GM03348 (cell line): ENCODE results near the gene TRAPPC8.
"Not testable (repeated sequence)": the region's sequence is repeated elsewhere in the genome, so short reads cannot be mapped to it uniquely, and the experiment has no call there.

Experiments
- DNase-seq: peaks from one replicate; pipeline ENCODE4 v3.0.0; 2012; ENCODE audit warnings: low spot score

TRAPPC8 gene

GRCh38 chr18:31943878-31944816 is 1.2 kb upstream of the TRAPPC8 start:
- no peak for DNase-seq

GRCh38 chr18:31942291-31942998 is 483 bp downstream of the TRAPPC8 start:
- peak; percentile 71 for DNase-seq

- no peak for DNase-seq
These were observed 1.7 kb downstream of the TRAPPC8 start for GRCh38 chr18:31941010-31941809.

- DNase-seq, result not testable (repeated sequence)
These were observed 8.2 kb downstream of the TRAPPC8 start for GRCh38 chr18:31934773-31935172.

GRCh38 chr18:31931886-31932240 is 11.1 kb downstream of the TRAPPC8 start:
- DNase-seq, result no peak

GRCh38 chr18:31931163-31931885 is 11.6 kb downstream of the TRAPPC8 start:
- no peak for DNase-seq

- no peak for DNase-seq
These were observed 13.7 kb downstream of the TRAPPC8 start for GRCh38 chr18:31929273-31929672.

- DNase-seq, result not testable (repeated sequence)
These were observed 15.9 kb downstream of the TRAPPC8 start for GRCh38 chr18:31926988-31927387.

GRCh38 chr18:31920277-31920676 is 22.7 kb downstream of the TRAPPC8 start:
- DNase-seq, result no peak

GRCh38 chr18:31919366-31919765 is 23.6 kb downstream of the TRAPPC8 start:
- not testable (repeated sequence) for DNase-seq

GRCh38 chr18:31918733-31919132 is 24.2 kb downstream of the TRAPPC8 start:
- DNase-seq, result no peak

- DNase-seq, result no peak
These were observed 41.9 kb downstream of the TRAPPC8 start for GRCh38 chr18:31901063-31901462.

- not testable (repeated sequence) for DNase-seq
These were observed 43.2 kb downstream of the TRAPPC8 start for GRCh38 chr18:31899771-31900170.

GRCh38 chr18:31892936-31893335 is 50.0 kb downstream of the TRAPPC8 start:
- no peak for DNase-seq

GRCh38 chr18:31891566-31891965 is 51.4 kb downstream of the TRAPPC8 start:
- no peak for DNase-seq

- DNase-seq, result no peak
These were observed 58.9 kb downstream of the TRAPPC8 start for GRCh38 chr18:31884020-31884419.

GRCh38 chr18:31880186-31880898 is 62.6 kb downstream of the TRAPPC8 start:
- no peak for DNase-seq

- DNase-seq, result no peak
These were observed 64.6 kb downstream of the TRAPPC8 start for GRCh38 chr18:31878358-31878757.

- DNase-seq, result no peak
These were observed 65.0 kb downstream of the TRAPPC8 start for GRCh38 chr18:31877900-31878299.

- peak; percentile 4 for DNase-seq
These were observed 66.2 kb downstream of the TRAPPC8 start for GRCh38 chr18:31876707-31877106.

GRCh38 chr18:31875301-31875700 is 67.6 kb downstream of the TRAPPC8 start:
- no peak for DNase-seq
